ENCODE data around the gene ZNF189. TPM values are rescaled to one million over a fixed set of nuclear protein-coding genes. Genes with fewer than 3 reads are reported as not detected.

The ZNF189 gene
- total and polyA plus RNA-seq, 2 donors (not counting 3 experiments of a cell fraction or from before 2014, with no cell fraction given) = 3.3 to 14.6 TPM

DNA sequence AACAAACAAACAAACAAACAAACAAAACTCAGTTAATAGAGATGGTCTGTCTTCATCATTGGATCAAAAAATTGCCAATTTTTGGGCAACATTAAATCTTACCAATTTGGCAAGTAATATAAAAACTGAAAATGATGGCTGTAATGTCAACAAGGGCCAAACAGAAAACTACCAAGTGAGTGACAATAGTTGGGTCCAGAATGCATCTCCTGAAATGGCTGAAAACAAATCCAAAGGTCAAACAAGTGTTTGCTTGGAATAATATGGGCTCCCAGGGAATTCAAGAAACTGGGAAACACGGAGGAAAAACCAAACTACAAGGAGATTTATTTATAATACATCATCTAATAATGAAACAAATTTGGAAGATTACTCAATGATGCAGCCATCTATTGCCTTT, 39.0 kb upstream of the ZNF189 start:
- no TSS peak for BruUV-seq (replicated peaks)
- Histone ChIP-seq H3K9me3 (replicated peaks; ENCODE audit: control insufficient read depth, insufficient read depth, low read length) (no peaks in the 10 kb centered on the region), H3K27ac (ENCODE audit: insufficient read depth, low read depth, low read length) (no peak overlapping the region), H4K20me1 (replicated peaks; ENCODE audit: control insufficient read depth, extremely low read depth, insufficient read depth, low read length) (no peaks in the 10 kb centered on the region), H2AFZ (ENCODE audit: low read depth, low read length) (no peak overlapping the region), H3K9ac (replicated peaks; ENCODE audit: extremely low read depth, insufficient read depth, low read length) (no peak overlapping the region), H3K79me2 (ENCODE audit: control insufficient read depth, insufficient read depth, low read length) (no peaks in the 10 kb centered on the region), H3K4me3 (replicated peaks in 1 of 3; ENCODE audit: insufficient read depth in 1 of 3, low read depth in 1 of 3, low read length in 3 of 3) (no peak overlapping the region), H3K27me3 (ENCODE audit: control insufficient read depth in 2 of 2, insufficient read depth in 2 of 2, low read length in 2 of 2) (no peaks in the 10 kb centered on the region), H3K4me1 (ENCODE audit: control insufficient read depth, extremely low read depth, insufficient read depth, low read length) (no peaks in the 10 kb centered on the region), H3K9me1 (replicated peaks; ENCODE audit: control insufficient read depth, extremely low read depth, insufficient read depth, low read length) (no peaks in the 10 kb centered on the region), H3K36me3 (ENCODE audit: control insufficient read depth in 2 of 2, extremely low read depth in 1 of 2, insufficient read depth in 2 of 2, low read length in 2 of 2) (no peaks in the 10 kb centered on the region), H3K4me2 (ENCODE audit: insufficient read depth, low read length) (no peak overlapping the region)
- dilution Hi-C loops (cut with MboI; ENCODE audit: extremely low pct_ligation_motif_present, low sequenced_read_pairs) (no loop called here), intact Hi-C loops (cut with micrococcal nuclease) (no loop called here)
- POLR2A ChIA-PET = no interaction called here
- CTCF ChIA-PET = no interaction called here
- no peak for FAIRE-seq
- DNase-seq (ENCODE audit: low read depth, low spot score) = no peak
- TF ChIP-seq, protein P1, sequence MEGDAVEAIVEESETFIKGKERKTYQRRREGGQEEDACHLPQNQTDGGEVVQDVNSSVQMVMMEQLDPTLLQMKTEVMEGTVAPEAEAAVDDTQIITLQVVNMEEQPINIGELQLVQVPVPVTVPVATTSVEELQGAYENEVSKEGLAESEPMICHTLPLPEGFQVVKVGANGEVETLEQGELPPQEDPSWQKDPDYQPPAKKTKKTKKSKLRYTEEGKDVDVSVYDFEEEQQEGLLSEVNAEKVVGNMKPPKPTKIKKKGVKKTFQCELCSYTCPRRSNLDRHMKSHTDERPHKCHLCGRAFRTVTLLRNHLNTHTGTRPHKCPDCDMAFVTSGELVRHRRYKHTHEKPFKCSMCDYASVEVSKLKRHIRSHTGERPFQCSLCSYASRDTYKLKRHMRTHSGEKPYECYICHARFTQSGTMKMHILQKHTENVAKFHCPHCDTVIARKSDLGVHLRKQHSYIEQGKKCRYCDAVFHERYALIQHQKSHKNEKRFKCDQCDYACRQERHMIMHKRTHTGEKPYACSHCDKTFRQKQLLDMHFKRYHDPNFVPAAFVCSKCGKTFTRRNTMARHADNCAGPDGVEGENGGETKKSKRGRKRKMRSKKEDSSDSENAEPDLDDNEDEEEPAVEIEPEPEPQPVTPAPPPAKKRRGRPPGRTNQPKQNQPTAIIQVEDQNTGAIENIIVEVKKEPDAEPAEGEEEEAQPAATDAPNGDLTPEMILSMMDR (IDR thresholded peaks at IDR 0.05; ENCODE audit: extremely low read depth in 1 of 2, insufficient read depth in 1 of 2, low read depth in 1 of 2, low read length in 2 of 2) = no peak
- TF ChIP-seq FOS (IDR thresholded peaks at IDR 0.05; ENCODE audit: borderline replicate concordance, insufficient read depth, low read length) (no peak), JUN (IDR thresholded peaks at IDR 0.05; ENCODE audit: borderline replicate concordance, insufficient read depth, insufficient read length, low read depth) (no peak), GATA2 (IDR thresholded peaks at IDR 0.05; ENCODE audit: insufficient read depth, insufficient read length, low read depth, low read length) (no peak)

DNA sequence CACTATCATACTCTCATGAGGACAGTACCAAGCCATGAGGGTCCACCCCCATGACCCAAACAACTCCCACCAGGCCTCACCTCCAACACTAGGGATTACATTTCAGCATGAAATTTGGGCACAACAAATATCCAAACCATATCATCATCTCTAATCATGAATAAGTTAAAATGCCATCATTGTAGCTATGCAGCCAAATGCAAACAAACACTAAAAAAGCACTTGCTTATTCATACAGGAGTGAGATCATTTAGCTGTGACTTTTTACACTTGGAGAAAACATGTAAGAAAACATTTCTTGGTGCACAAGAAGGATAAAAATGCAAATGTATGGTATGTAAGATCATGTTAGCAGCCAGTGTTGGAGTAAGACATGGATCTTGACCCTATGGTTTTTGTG, 38.0 kb upstream of the ZNF189 start:
- no peaks in the 10 kb centered on the region for H3K79me2 ChIP-seq (ENCODE audit: control insufficient read depth, insufficient read depth, low read length)
- H3K4me3 ChIP-seq (replicated peaks in 1 of 3; ENCODE audit: insufficient read depth in 1 of 3, low read depth in 1 of 3, low read length in 3 of 3) = no peak overlapping the region
- DNase-seq (ENCODE audit: low read depth, low spot score) = no peak
- H3K27ac ChIP-seq (ENCODE audit: insufficient read depth, low read depth, low read length) = no peak overlapping the region
- H3K9me3 ChIP-seq (replicated peaks; ENCODE audit: control insufficient read depth, insufficient read depth, low read length) = no peaks in the 10 kb centered on the region
- no peaks in the 10 kb centered on the region for H3K36me3 ChIP-seq (ENCODE audit: control insufficient read depth in 2 of 2, extremely low read depth in 1 of 2, insufficient read depth in 2 of 2, low read length in 2 of 2)
- FAIRE-seq = no peak
- no peaks in the 10 kb centered on the region for H3K4me1 ChIP-seq (ENCODE audit: control insufficient read depth, extremely low read depth, insufficient read depth, low read length)
- POLR2A ChIA-PET = no interaction called here
- CTCF ChIA-PET = no interaction called here
- dilution Hi-C loops (cut with MboI; ENCODE audit: extremely low pct_ligation_motif_present, low sequenced_read_pairs) (no loop called here), intact Hi-C loops (cut with micrococcal nuclease) (no loop called here)
- H4K20me1 ChIP-seq (replicated peaks; ENCODE audit: control insufficient read depth, extremely low read depth, insufficient read depth, low read length) = no peaks in the 10 kb centered on the region
- TF ChIP-seq POLR2A (IDR thresholded peaks at IDR 0.05; ENCODE audit: low read depth, low read length) (no peak), POLR2AphosphoS5 (IDR thresholded peaks at IDR 0.05; ENCODE audit: insufficient read depth, low read depth, low read length) (no peak), JUN (IDR thresholded peaks at IDR 0.05; ENCODE audit: borderline replicate concordance, insufficient read depth, insufficient read length, low read depth) (no peak), MYC (IDR thresholded peaks at IDR 0.05; ENCODE audit: low read depth, low read length) (no peak), FOS (IDR thresholded peaks at IDR 0.05; ENCODE audit: borderline replicate concordance, insufficient read depth, low read length) (no peak), EZH2 (IDR thresholded peaks at IDR 0.05; ENCODE audit: borderline replicate concordance, low read depth, low read length, severe bottlenecking) (no peak), GATA2 (IDR thresholded peaks at IDR 0.05; ENCODE audit: insufficient read depth, insufficient read length, low read depth, low read length) (no peak)
- TF ChIP-seq, protein P1 (IDR thresholded peaks at IDR 0.05; ENCODE audit: extremely low read depth in 1 of 2, insufficient read depth in 1 of 2, low read depth in 1 of 2, low read length in 2 of 2) = no peak
- TF ChIP-seq, protein P2, sequence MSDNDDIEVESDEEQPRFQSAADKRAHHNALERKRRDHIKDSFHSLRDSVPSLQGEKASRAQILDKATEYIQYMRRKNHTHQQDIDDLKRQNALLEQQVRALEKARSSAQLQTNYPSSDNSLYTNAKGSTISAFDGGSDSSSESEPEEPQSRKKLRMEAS (IDR thresholded peaks at IDR 0.05; ENCODE audit: insufficient read depth, insufficient read length) = no peak
- no TSS peak for BruUV-seq (replicated peaks)
- H3K9me1 ChIP-seq (replicated peaks; ENCODE audit: control insufficient read depth, extremely low read depth, insufficient read depth, low read length) = no peaks in the 10 kb centered on the region
- no peaks in the 10 kb centered on the region for H3K27me3 ChIP-seq (ENCODE audit: control insufficient read depth in 2 of 2, insufficient read depth in 2 of 2, low read length in 2 of 2)
- H3K4me2 ChIP-seq (ENCODE audit: insufficient read depth, low read length) = no peak overlapping the region
- no peak overlapping the region for H3K9ac ChIP-seq (replicated peaks; ENCODE audit: extremely low read depth, insufficient read depth, low read length)
- H2AFZ ChIP-seq (ENCODE audit: low read depth, low read length) = no peak overlapping the region

All from endothelial cell of umbilical vein (primary cell).